ENCODE data around the gene PACRG. TPM values are rescaled to one million over a fixed set of nuclear protein-coding genes. Genes with fewer than 3 reads are reported as not detected.

The PACRG gene
- total and polyA plus RNA-seq, 4 donors, result 0.47 to 3.8 (median 2.4) TPM

- H3K9ac ChIP-seq (ENCODE audit: low read depth in 1 of 2, low read length in 2 of 2), result no peak overlapping the region
- H3K27me3 ChIP-seq (ENCODE audit: control insufficient read depth in 4 of 4, insufficient read depth in 4 of 4, low read length in 3 of 4), result no peaks in the 10 kb centered on the region
- H3K36me3 ChIP-seq (ENCODE audit: control insufficient read depth in 4 of 4, insufficient read depth in 3 of 4, low read depth in 1 of 4, low read length in 3 of 4), result no peaks in the 10 kb centered on the region
- H3K4me3 ChIP-seq (ENCODE audit: low read depth in 1 of 3, low read length in 3 of 3), result no peak overlapping the region
- H3K4me1 ChIP-seq (ENCODE audit: control insufficient read depth in 4 of 4, insufficient read depth in 4 of 4, low read length in 3 of 4), result no peaks in the 10 kb centered on the region
- 77% methylated on average over 6 of the region's 6 CpGs for WGBS
- no peaks in the 10 kb centered on the region for H3K9me3 ChIP-seq (ENCODE audit: control insufficient read depth in 4 of 4, low read length in 3 of 4)
- no peak for TF ChIP-seq HNF4A (conservative IDR thresholded peaks at IDR 0.05)
- no peak for TF ChIP-seq HNF4G (IDR thresholded peaks at IDR 0.05)
- TF ChIP-seq NR2F2 (IDR thresholded peaks at IDR 0.05), result no peak
- no peak for TF ChIP-seq JUND (IDR thresholded peaks at IDR 0.05)
- TF ChIP-seq MAX (IDR thresholded peaks at IDR 0.05), result no peak
- TF ChIP-seq ATF3 (IDR thresholded peaks at IDR 0.05), result no peak
- no peak for TF ChIP-seq FOXA2 (IDR thresholded peaks at IDR 0.05)
- no peak for TF ChIP-seq REST (IDR thresholded peaks at IDR 0.05)
- no peak for TF ChIP-seq YY1 (IDR thresholded peaks at IDR 0.05)
- no peak for TF ChIP-seq CTCF (IDR thresholded peaks at IDR 0.05; ENCODE audit: low read depth, low read length, missing input control)
- TF ChIP-seq RXRA (IDR thresholded peaks at IDR 0.05), result no peak
- no peak for TF ChIP-seq EGR1 (IDR thresholded peaks at IDR 0.05; ENCODE audit: low read depth in 2 of 2)
- DNase-seq (ENCODE audit: low spot score), result no peak
- H3K27ac ChIP-seq (ENCODE audit: low read depth in 1 of 2, low read length in 2 of 2), result no peak overlapping the region
Measured at GRCh38 chr6:163008186-163008585, 280.4 kb downstream of the PACRG start.

- Histone ChIP-seq H3K4me3 (ENCODE audit: low read depth in 1 of 3, low read length in 3 of 3) (no peak overlapping the region), H3K9ac (ENCODE audit: low read depth in 1 of 2, low read length in 2 of 2) (no peak overlapping the region), H3K27ac (ENCODE audit: low read depth in 1 of 2, low read length in 2 of 2) (no peak overlapping the region), H3K36me3 (ENCODE audit: control insufficient read depth in 4 of 4, insufficient read depth in 3 of 4, low read depth in 1 of 4, low read length in 3 of 4) (no peaks in the 10 kb centered on the region), H3K27me3 (ENCODE audit: control insufficient read depth in 4 of 4, insufficient read depth in 4 of 4, low read length in 3 of 4) (no peaks in the 10 kb centered on the region), H3K9me3 (ENCODE audit: control insufficient read depth in 4 of 4, low read length in 3 of 4) (no peaks in the 10 kb centered on the region), H3K4me1 (ENCODE audit: control insufficient read depth in 4 of 4, insufficient read depth in 4 of 4, low read length in 3 of 4) (no peaks in the 10 kb centered on the region)
- no peak for DNase-seq (ENCODE audit: low spot score)
- TF ChIP-seq FOXA1 (IDR thresholded peaks at IDR 0.05) (no peak), TAF1 (conservative IDR thresholded peaks at IDR 0.05) (no peak), ATF3 (IDR thresholded peaks at IDR 0.05) (no peak), NR2F2 (IDR thresholded peaks at IDR 0.05) (no peak), RXRA (IDR thresholded peaks at IDR 0.05) (no peak)
- 81% methylated on average over 5 of the region's 5 CpGs for WGBS
Measured at GRCh38 chr6:163008626-163009025, 280.9 kb downstream of the PACRG start.
